ENCODE measurements around the gene LPCAT2.

LPCAT2 gene

GRCh38 chr16:55570159-55570558 is 61.3 kb downstream of the LPCAT2 start:
- Histone ChIP-seq H3K9me3 (no peaks in the 10 kb centered on the region), H3K36me3 (no peaks in the 10 kb centered on the region), H3K4me1 (peaks cover 0 to 10% (median 7%) of the 10 kb centered on the region in 4 donors), H3K27ac (no peak overlapping the region), H3K27me3 (no peaks in the 10 kb centered on the region), H3K4me3 (no peak overlapping the region)
- intact Hi-C loops (cut with DNase I; ENCODE audit: low total_unique reads): no loop called here
- TF ChIP-seq CTCF (IDR thresholded peaks at IDR 0.05): no peak
- DNase-seq: no peak

GRCh38 chr16:55571191-55571897 is 62.5 kb downstream of the LPCAT2 start:
- Histone ChIP-seq H3K27ac (no peak overlapping the region), H3K9me3 (no peaks in the 10 kb centered on the region), H3K36me3 (no peaks in the 10 kb centered on the region), H3K27me3 (no peaks in the 10 kb centered on the region), H3K4me3 (no peak overlapping the region), H3K4me1 (peaks cover 0 to 10% (median 7%) of the 10 kb centered on the region in 4 donors)
- intact Hi-C loops (cut with DNase I; ENCODE audit: low total_unique reads): no loop called here
- no peak for TF ChIP-seq CTCF (IDR thresholded peaks at IDR 0.05)
- no peak for DNase-seq

GRCh38 chr16:55572439-55572838 is 63.6 kb downstream of the LPCAT2 start:
- Histone ChIP-seq H3K27ac (no peak overlapping the region), H3K9me3 (no peaks in the 10 kb centered on the region), H3K36me3 (no peaks in the 10 kb centered on the region), H3K27me3 (no peaks in the 10 kb centered on the region), H3K4me3 (no peak overlapping the region), H3K4me1 (peaks cover 0 to 10% (median 7%) of the 10 kb centered on the region in 4 donors)
- TF ChIP-seq CTCF (IDR thresholded peaks at IDR 0.05): no peak
- intact Hi-C loops (cut with DNase I; ENCODE audit: low total_unique reads): no loop called here
- DNase-seq: no peak

- Histone ChIP-seq H3K36me3 (peaks cover 0 to 5% (median 4%) of the 10 kb centered on the region in 3 donors), H3K4me1 (no peaks in the 10 kb centered on the region), H3K27ac (no peak overlapping the region), H3K4me3 (no peak overlapping the region), H3K9me3 (no peaks in the 10 kb centered on the region), H3K27me3 (no peaks in the 10 kb centered on the region)
- intact Hi-C loops (cut with DNase I; ENCODE audit: low total_unique reads): no loop called here
- TF ChIP-seq CTCF (IDR thresholded peaks at IDR 0.05): no peak
- DNase-seq: no peak
Measured at GRCh38 chr16:55574811-55575210, 65.9 kb downstream of the LPCAT2 start.

- Histone ChIP-seq H3K36me3 (peaks cover 0 to 6% (median 5%) of the 10 kb centered on the region in 3 donors), H3K4me1 (no peaks in the 10 kb centered on the region), H3K27ac (no peak overlapping the region), H3K4me3 (no peak overlapping the region), H3K9me3 (no peaks in the 10 kb centered on the region), H3K27me3 (no peaks in the 10 kb centered on the region)
- no peak for TF ChIP-seq CTCF (IDR thresholded peaks at IDR 0.05)
- DNase-seq: no peak
- intact Hi-C loops (cut with DNase I; ENCODE audit: low total_unique reads): no loop called here
Measured at GRCh38 chr16:55575496-55575895, 66.6 kb downstream of the LPCAT2 start.

All from tibial artery (tissue), 4 donors.